GM18526 (cell line): Measurements from ENCODE around the gene PGA5.
"Not testable (repeated sequence)": the region's sequence is repeated elsewhere in the genome, so short reads cannot be mapped to it uniquely, and the experiment has no call there.

Experiments
- POLR2A ChIP-seq: IDR thresholded peaks from 3 replicates; pipeline ENCODE4 v1.6.1; 2011; ENCODE audit not compliant: insufficient read length; ENCODE audit errors: extremely low read depth

Gene PGA5

DNA sequence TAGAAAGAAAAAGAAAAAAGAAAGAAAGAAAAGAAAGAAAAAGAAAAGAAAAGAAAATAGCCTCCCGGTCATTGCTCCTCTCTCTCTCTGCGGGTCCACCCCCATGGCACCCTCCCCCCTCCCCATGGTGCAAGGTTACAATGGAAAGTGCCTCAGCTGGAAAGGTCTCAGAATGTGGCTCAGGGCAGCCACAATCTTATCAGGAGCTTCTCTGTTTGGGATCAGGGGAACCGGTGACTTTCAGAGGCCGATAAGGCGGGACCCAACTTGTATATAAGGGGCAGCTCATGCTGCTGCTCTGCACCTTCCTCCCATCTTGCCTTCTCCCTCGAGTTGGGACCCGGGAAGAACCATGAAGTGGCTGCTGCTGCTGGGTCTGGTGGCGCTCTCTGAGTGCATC, at the start of gene PGA5:
TSS of gene PGA5 (plus strand) at position 301 of the 400 bp plus-strand sequence. CDS start at position 353, 52 bp downstream.
- not testable (repeated sequence) for TF ChIP-seq POLR2A

DNA sequence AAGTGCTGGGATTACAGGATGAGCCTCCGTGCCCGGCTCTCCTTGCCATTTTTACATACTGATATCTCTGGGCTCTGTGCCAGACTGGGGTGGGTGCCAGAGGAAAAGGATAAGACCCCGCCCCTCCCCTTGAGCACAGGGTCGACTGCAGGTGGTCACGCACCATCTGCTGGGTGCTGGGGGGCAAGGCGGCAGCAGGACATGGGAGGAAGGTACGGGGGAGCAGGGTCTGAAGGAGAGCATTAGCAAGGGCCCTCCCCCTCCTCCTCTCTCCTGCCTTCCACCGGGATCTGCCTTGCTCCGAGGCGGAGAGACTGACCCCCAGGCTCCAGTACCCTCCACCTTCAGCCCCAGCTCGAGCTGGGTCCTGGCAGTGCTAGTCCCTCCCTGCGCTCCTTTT, 47.4 kb upstream of the PGA5 start:
- no peak for TF ChIP-seq POLR2A

DNA sequence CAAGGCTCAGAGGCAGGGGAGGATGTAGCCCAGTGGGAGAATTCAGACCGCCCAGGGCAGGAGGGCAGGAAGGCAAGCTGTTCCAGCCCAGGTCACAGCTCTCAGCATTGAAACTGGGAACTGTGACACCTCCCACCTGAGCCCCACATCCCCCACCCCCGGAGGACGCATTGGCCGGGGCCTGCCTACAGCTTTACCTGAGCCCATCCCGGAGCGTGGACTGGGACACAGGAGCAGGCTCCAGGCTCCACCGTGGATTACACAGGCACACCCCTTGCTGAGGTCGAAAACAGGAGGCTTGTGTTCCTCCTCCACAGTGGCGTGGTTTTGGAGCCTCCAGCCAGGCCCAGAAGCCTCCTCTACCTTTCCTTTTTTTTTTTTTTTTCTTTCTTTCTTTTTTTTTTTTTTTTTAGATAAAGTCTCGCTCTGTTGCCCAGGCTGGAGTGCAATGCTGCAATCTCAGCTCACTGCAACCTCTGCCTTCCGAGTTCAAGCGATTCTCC, 46.8 kb upstream of the PGA5 start:
- TF ChIP-seq POLR2A = no peak

DNA sequence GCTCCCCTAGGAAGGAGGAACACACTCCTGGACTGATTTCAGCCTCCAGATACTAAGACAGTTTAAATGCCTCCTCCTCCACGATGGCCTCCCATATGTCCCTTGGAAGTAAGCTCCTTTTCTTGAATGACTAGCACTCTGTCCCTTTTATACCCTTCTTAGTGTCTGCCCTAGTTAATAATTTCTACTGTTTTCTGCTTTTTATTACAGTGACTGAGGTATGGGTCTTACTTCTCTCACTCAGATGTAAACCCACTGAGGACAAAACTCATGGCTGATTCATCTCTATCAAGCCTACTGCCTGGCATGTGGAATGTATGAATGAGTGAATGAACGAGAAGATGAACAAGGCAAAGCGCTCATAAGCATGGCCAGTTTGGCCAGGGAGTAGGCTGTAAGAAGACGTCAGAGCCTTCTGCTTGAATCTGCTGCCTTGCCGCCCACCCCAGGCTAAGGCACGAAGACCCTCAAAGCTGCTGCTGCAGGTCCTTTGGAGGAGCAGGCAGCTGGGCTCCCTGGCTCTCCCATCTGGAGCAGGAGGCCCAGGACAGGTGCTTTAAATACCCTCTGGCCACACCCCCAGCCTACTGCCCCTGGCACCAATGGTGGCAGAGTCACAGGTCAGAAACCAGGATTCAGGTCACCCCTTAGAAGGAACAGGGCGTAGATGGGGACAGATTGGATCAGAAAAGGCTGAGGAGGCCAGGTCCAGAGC, 45.8 kb upstream of the PGA5 start:
- no peak for TF ChIP-seq POLR2A

DNA sequence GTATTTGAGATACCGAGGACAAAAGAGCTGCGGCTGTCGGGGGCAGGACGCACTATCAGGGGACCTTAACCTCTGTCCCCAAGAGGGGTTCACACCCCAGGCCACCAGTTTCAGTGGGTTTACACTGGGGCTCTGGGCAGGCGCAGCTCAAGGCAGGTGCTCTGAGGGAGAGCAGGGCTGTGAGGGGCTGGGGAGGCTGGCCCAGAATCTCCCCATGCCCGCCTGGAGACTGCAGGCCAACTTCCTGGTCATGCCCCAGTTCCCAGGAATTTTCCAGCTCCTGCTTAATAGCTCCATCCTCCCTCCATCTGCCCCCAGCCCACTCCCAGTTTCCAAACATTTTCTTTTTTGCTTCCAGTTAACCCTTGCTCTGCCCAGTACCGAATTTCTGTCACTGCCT, 45.3 kb upstream of the PGA5 start:
- TF ChIP-seq POLR2A = no peak

DNA sequence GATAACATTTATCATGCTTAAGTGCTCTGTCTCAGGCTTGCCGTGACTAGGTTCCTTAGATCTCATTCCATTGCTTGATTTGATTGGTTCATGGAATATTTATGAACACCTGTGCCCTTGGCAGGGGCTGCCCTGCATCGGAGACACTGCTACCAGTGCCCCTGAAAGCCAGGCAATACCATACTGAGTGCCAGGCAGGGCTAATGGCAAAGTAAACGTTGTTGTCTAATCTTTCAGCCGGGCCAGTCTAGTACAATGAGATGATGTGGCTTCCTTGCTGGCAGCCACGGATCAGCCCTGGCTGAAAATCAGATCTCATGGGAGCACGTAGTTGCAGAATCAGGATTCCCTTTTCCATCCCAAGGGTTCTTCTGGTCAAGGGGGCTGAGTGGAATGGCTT, 42.6 kb upstream of the PGA5 start:
- no peak for TF ChIP-seq POLR2A

DNA sequence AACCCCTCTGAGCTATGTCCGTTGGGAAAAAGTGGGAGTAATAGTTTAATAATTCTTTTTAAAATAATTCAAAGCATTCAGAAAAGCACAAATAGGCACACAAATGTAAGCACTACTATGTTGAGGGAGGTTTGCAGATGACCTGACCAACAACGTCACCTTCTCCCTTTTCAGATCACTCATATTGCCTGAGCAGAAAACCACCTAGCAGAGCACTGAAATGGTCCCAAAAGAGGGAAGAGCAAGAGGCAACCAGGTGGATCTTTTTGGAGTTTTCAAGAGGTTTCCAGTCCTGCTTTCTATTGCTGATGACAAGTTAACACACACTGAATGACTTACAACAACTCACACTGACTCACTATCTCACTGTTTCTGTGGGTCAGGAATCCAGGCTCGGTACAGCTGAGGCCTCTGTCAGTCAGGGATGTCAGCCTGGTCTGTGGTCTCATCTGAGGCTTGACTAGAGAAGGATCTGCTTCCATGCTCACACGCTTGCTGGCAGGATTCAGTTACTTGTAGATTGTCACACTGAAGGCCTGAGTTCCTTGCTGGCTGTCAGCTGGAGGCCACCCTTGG, 41.9 kb upstream of the PGA5 start:
- TF ChIP-seq POLR2A = no peak

DNA sequence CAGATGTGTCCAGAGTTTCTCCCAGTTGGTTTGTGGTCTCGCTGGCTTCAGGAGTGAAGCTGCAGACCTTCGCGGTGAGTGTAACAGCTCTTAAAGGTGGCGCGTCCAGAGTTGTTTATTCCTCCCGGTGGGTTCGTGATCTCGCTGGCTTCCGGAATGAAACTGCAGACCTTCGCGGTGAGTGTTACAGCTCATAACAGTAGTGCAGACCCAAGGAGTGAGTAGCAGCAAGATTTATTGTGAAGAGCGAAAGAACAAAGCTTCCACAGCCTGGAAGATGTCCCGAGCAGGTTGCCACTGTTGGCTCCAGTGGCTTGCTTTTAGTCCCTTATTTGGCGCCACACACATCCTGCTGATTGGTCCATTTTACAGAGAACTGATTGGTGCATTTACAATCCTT, 39.5 kb upstream of the PGA5 start:
- no peak for TF ChIP-seq POLR2A

DNA sequence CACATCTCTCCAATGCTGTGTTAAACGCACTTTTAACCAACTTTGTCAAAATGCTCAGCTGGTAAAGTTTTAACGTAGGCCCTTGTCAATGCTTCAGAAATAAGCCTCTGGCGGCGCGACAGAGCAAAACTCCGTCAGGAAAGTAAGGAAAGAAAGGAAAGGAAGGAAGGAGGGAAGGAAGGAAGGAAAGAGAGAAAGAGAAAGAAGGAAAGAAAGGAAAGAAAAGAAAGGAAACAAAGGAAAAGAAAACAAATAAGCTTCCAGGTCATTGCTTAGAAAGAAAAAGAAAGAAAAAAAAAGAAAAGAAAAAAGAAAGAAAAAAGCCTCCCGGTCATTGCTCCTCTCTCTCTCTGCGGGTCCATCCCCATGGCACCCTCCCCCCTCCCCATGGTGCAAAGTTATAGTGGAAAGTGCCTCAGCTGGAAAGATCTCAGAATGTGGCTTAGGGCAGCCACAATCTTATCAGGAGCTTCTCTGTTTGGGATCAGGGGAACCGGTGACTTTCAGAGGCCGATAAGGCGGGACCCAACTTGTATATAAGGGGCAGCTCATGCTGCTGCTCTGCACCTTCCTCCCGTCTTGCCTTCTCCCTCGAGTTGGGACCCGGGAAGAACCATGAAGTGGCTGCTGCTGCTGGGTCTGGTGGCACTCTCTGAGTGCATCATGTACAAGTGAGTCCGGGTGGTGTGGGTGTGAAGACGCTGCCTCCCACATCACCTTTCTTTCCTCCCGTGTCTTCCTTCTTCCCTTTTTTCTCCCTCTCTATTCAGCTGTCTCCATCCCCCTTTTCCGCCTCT, 37.8 kb upstream of the PGA5 start, which contains the start of gene PGA3:
TSS of gene PGA3 (plus strand) at position 566 of the 797 bp plus-strand sequence. CDS start at position 616, 50 bp downstream.
- TF ChIP-seq POLR2A = not testable (repeated sequence)

DNA sequence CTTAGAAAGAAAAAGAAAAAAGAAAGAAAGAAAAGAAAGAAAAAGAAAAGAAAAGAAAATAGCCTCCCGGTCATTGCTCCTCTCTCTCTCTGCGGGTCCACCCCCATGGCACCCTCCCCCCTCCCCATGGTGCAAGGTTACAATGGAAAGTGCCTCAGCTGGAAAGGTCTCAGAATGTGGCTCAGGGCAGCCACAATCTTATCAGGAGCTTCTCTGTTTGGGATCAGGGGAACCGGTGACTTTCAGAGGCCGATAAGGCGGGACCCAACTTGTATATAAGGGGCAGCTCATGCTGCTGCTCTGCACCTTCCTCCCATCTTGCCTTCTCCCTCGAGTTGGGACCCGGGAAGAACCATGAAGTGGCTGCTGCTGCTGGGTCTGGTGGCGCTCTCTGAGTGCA, 18.9 kb upstream of the PGA5 start, which contains the start of gene PGA4:
TSS of gene PGA4 (plus strand) at position 301 of the 400 bp plus-strand sequence. CDS start at position 355, 54 bp downstream.
- TF ChIP-seq POLR2A = not testable (repeated sequence)

DNA sequence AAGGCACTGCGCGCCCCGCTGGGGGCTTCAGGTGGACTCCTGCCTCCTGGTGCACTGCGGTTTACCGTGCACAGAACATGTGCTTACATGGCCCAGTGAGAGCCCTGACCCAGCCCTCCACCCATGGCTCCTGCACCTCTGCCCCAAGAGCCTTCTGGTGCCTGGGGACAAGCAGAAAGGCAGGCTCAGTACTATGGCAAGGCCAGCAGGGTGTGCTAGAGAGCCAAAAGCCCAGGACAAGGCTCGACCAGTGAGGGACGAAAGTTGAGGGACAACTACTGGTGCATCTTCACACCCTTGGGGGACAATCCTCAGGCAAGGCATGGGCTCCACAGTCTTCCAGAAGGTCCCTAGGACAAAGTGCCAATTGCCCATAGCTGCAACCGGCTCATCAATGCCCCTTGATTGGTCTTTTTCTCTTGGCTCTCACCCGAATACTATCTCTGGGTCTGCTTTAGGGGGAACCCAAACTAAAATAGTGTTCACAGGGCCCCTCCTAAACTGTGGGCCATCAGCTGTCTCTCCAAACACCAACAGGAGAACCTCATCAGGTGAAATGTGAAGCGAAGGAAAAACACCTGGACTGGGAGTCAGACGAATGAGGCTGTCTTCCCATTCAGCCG, 13.5 kb downstream of the PGA5 start:
- TF ChIP-seq POLR2A = no peak

DNA sequence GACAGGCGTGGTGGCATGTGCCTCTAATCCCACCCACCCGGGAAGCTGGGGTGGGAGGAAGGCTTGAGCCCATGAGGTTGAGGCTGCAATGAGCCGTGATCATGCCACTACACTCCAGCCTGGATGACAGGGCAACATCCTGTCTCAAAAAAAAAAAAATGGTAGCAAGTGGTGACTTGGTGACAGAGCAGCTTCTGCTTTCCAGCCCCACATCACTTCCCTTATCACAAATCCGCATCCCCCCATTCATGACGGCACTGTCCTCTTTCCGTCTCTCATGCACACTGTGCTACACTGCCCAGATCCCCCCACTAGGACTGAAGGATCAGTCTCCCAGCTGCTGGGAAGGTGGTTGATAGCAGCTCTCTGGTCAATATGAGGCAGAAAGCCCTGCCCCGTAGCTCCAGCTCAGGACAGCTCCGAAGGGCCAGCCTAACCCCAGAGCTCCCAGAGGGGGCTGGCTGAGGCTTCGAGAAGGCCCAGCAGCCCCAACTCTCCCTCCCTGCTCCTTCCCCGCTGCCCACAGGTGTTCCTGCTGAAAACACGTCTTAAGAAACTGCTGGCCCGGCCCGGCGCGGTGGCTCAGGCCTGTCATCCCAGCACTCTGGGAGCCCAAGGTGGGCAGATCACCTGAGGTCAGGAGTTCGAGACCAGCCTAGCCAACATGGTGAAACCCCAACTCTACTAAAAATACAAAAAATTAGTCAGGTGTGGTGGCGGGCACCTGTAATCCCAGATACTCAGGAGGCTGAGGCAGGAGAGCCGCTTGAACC, 15.9 kb downstream of the PGA5 start:
- no peak for TF ChIP-seq POLR2A

DNA sequence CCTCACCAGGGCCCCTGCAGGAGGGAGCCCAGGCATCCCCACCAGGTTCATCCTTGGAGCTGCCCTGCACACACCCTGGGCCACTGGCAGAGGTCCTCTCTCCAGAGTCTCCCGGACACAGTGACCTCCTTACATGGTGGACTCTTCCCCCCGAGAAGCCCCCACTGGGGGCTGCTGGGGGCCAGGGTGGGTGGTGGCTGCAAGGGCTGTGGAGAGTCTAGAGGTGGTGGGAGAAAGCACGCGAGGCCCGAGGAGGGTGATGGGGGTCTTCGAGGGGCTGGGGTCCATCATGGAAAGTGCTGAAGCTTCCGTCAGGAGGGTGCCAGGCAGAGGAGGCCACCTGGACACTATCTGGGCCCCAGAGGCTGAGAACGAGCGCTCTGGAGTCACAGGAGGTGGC, 17.6 kb downstream of the PGA5 start:
- no peak for TF ChIP-seq POLR2A

DNA sequence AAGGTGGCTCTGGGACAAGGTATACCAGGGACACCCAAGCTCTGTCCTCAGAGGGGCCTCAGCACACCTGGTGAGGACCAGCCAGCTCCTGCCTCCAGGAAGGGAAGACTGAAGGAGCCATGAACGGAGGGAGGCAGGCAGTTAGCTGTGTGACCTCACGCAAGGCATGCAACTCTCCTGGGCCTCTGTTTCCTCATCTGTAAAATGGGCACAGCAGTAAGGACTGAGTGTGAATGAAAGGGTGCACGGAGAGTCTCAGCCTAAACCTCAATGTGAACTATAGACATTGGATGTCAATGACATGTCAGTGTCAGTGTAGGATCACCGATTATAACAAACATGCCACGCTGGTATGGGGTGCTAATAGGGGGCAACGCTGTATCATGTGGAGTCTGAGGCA, 18.4 kb downstream of the PGA5 start:
- TF ChIP-seq POLR2A = no peak
